ENCODE measurements around the gene SLX9. TPM values are rescaled to one million over a fixed set of nuclear protein-coding genes. Genes with fewer than 3 reads are reported as not detected.

Gene SLX9
- total and polyA plus RNA-seq, 2 donors (not counting 1 experiment from before 2014, with no cell fraction given) = 11.7 to 15.9 TPM

DNA sequence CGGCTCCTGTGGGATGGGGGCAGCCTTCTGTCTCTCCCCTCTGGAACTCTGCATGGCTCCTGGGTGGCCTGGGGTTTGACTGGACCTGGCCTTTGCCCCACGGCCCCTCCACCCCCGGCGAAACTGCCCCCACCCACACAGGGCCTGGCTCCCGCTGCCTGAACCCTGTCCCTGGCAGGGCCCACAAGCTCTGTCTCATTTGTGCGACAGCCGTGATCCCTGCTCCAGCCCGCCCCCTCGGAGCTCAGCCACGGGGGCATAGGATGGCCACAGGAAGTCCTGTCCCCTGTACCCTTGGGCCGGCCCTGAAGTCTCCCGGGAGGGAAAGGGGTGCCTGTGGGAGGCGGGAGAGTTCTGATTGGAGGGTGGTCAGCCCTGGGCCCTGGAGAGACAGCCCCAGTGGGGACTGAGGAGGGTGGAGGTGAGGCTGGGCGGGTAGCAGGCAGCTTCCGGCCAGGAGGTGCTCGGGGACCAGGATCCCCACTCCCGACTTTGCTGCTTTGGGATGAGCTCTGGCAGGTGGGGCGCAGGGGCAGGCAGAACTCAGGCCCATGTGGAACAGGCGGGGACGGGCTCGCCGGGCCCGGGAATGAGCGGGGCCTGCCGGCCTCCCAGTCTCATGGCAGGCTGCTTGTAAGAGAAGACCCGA, 45.1 kb downstream of the SLX9 start:
- Histone ChIP-seq H2AFZ (ENCODE audit: insufficient read depth, low read depth, low read length, poor library complexity, severe bottlenecking) (no peak overlapping the region), H4K20me1 (ENCODE audit: control insufficient read depth, insufficient read depth, low read length, poor library complexity, severe bottlenecking) (no peaks in the 10 kb centered on the region), H3K9me3 (ENCODE audit: control extremely low read depth in 1 of 3, control insufficient read depth in 2 of 3, insufficient read depth in 1 of 3, low read length in 2 of 3) (peaks cover 0 to 3% (median 0%) of the 10 kb centered on the region in 3 donors), H3K4me2 (replicated peaks; ENCODE audit: low read depth, low read length, poor library complexity, severe bottlenecking) (no peak overlapping the region), H3K9ac (ENCODE audit: low read length) (no peak overlapping the region), H3K36me3 (replicated peaks in 1 of 2; ENCODE audit: control extremely low read depth in 1 of 2, control insufficient read depth in 1 of 2, extremely low read depth in 1 of 2, insufficient read depth in 2 of 2, low read length in 1 of 2) (no peaks in the 10 kb centered on the region), H3K27me3 (replicated peaks in 1 of 4; ENCODE audit: control extremely low read depth in 1 of 4, control insufficient read depth in 3 of 4, insufficient read depth in 4 of 4, low read length in 3 of 4) (peaks cover 0 to under 1% (median 0%) of the 10 kb centered on the region in 4 experiments), H3K27ac (ENCODE audit: low read length in 2 of 2) (no peak overlapping the region), H3K4me3 (ENCODE audit: control extremely low read depth in 1 of 5, extremely low read depth in 1 of 5, insufficient read depth in 1 of 5, low read depth in 2 of 5, low read length in 4 of 5) (no peak overlapping the region), H3K79me2 (ENCODE audit: control insufficient read depth, insufficient read depth, low read length) (no peaks in the 10 kb centered on the region), H3K4me1 (ENCODE audit: control insufficient read depth in 2 of 2, insufficient read depth in 2 of 2, low read length in 2 of 2) (peaks cover 7 to 12% of the 10 kb centered on the region in 2 donors)
- Mint-ChIP-seq H3K4me1 (peaks cover 6% of the 10 kb centered on the region), H3K27me3 (peaks cover 4% of the 10 kb centered on the region), H3K4me3 (no peak overlapping the region), H3K27ac (no peak overlapping the region), H3K9me3 (ENCODE audit: insufficient read depth) (no peaks in the 10 kb centered on the region)
- POLR2A ChIA-PET = no interaction called here
- CTCF ChIA-PET = interaction anchor here (0.7 to 1.8 kb wide), 3 partner anchors 35 to 153 kb away, joined by 3 to 7 read pairs (median 4); no protein-coding TSS in a partner anchor
- WGBS (ENCODE audit: insufficient coverage) = 76% methylated on average over 22 of the region's 26 CpGs
- intact Hi-C loops (cut with micrococcal nuclease) = no loop called here
- DNase-seq (no peak), ATAC-seq (ENCODE audit: low read depth) (no peak)
- no peak for TF ChIP-seq EZH2 (IDR thresholded peaks at IDR 0.05; ENCODE audit: borderline replicate concordance, insufficient read depth, low read depth, low read length, poor library complexity, severe bottlenecking)
- TF ChIP-seq, protein P1, sequence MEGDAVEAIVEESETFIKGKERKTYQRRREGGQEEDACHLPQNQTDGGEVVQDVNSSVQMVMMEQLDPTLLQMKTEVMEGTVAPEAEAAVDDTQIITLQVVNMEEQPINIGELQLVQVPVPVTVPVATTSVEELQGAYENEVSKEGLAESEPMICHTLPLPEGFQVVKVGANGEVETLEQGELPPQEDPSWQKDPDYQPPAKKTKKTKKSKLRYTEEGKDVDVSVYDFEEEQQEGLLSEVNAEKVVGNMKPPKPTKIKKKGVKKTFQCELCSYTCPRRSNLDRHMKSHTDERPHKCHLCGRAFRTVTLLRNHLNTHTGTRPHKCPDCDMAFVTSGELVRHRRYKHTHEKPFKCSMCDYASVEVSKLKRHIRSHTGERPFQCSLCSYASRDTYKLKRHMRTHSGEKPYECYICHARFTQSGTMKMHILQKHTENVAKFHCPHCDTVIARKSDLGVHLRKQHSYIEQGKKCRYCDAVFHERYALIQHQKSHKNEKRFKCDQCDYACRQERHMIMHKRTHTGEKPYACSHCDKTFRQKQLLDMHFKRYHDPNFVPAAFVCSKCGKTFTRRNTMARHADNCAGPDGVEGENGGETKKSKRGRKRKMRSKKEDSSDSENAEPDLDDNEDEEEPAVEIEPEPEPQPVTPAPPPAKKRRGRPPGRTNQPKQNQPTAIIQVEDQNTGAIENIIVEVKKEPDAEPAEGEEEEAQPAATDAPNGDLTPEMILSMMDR (IDR thresholded peaks at IDR 0.05) = no peak
